CD8-positive, alpha-beta memory T cell (primary cell): Measurements from ENCODE around the gene SIDT1. TPM values are rescaled to one million over a fixed set of nuclear protein-coding genes. Genes with fewer than 3 reads are reported as not detected.
A peak's percentile ranks its signal among the peaks of the same experiment; 100 is the strongest.

ENCODE experiments used
- CTCF ChIA-PET: fragments of 350-600 bp; sonication (Branson Sonifier 250); formaldehyde crosslinking; loops from one replicate; lab custom pipeline; 2021; ENCODE audit warnings: antibody characterized with exemption; lab: Charles Lee
- POLR2A ChIA-PET: fragments of 350-600 bp; sonication (Branson Sonifier 250); formaldehyde crosslinking; loops from one replicate; lab custom pipeline; 2021; ENCODE audit warnings: antibody characterized with exemption; lab: Charles Lee
- DNase-seq, 5 donors: peaks; one replicate each; pipeline versions ENCODE4 v3.0.0 to v3.0.0-alpha.2; 2020 to 2022; ENCODE audit warnings: mixed read lengths in 1 of 5
- H3K27ac ChIP-seq: one replicate; pipeline ENCODE4 v1.7.0; 2013; ENCODE audit warnings: low read depth, mild to moderate bottlenecking, low read length, moderate library complexity
- H3K27me3 ChIP-seq: 2 replicates; pipeline ENCODE4 v1.7.0; 2013; ENCODE audit warnings: low read length, mild to moderate bottlenecking; ENCODE audit not compliant: insufficient read depth, poor library complexity, severe bottlenecking
- H3K36me3 ChIP-seq: 2 replicates; pipeline ENCODE4 v1.7.0; 2013; ENCODE audit warnings: mild to moderate bottlenecking, low read length, moderate library complexity; ENCODE audit not compliant: insufficient read depth
- H3K4me1 ChIP-seq: 2 replicates; pipeline ENCODE4 v1.7.0; 2013; ENCODE audit warnings: mild to moderate bottlenecking, low read length, moderate library complexity; ENCODE audit not compliant: insufficient read depth
- H3K4me3 ChIP-seq: 2 replicates; pipeline ENCODE4 v1.7.0; 2013; ENCODE audit warnings: mild to moderate bottlenecking, low read length
- H3K9me3 ChIP-seq: 2 replicates; pipeline ENCODE4 v1.7.0; 2013; ENCODE audit warnings: mild to moderate bottlenecking, low read length
- H3K27ac Mint-ChIP-seq, 8 donors: one replicate each; pipeline ENCODE4 v1.8.0; 2020 to 2021; ENCODE audit warnings: mixed read lengths in 8 of 8, mild to moderate bottlenecking in 6 of 8, inconsistent platforms in 3 of 8, moderate library complexity in 3 of 8
- H3K27me3 Mint-ChIP-seq, 2 donors: one replicate each; pipeline ENCODE4 v1.8.0; 2020 to 2021; ENCODE audit warnings: mixed read lengths in 2 of 2, mild to moderate bottlenecking in 1 of 2, moderate library complexity in 1 of 2
- H3K36me3 Mint-ChIP-seq, 3 donors: one replicate each; pipeline ENCODE4 v1.8.0; 2020 to 2021; ENCODE audit warnings: mixed read lengths in 3 of 3, inconsistent platforms in 1 of 3, mild to moderate bottlenecking in 1 of 3
- H3K4me1 Mint-ChIP-seq, 3 donors: one replicate each; pipeline ENCODE4 v1.8.0; 2020 to 2021; ENCODE audit warnings: mixed read lengths in 3 of 3, inconsistent platforms in 1 of 3, mild to moderate bottlenecking in 1 of 3
- H3K4me3 Mint-ChIP-seq, 7 donors: one replicate each; pipeline ENCODE4 v1.8.0; 2020 to 2021; ENCODE audit warnings: mixed read lengths in 7 of 7, mild to moderate bottlenecking in 6 of 7, moderate library complexity in 4 of 7, inconsistent platforms in 2 of 7
- H3K9me3 Mint-ChIP-seq, 5 donors: one replicate each; pipeline ENCODE4 v1.8.0; 2020 to 2022; ENCODE audit warnings: mixed read lengths in 5 of 5, mild to moderate bottlenecking in 3 of 5, moderate library complexity in 2 of 5, inconsistent platforms in 1 of 5
- polyA plus RNA-seq: library from polyadenylated mRNA; unstranded; fragments of 300-500 nt; fragmentation: Illumina TruSeq; gene quantifications from one replicate; pipeline ENCODE4 v1.2.3, GENCODE V29; 2021
- total RNA-seq, 2 experiments: library from RNA; stranded (reverse); gene quantifications; one replicate each; pipeline ENCODE4 v1.2.3, GENCODE V29; 2021

SIDT1 gene
- total and polyA plus RNA-seq, 3 experiments from 2014 or later, result 14.8 to 23.9 (median 16.6) TPM

- Mint-ChIP-seq H3K4me3 (no peak overlapping the region), H3K27ac (no peak overlapping the region), H3K36me3 (peaks cover 4 to 30% (median 14%) of the 10 kb centered on the region in 3 donors), H3K4me1 (peaks cover 0 to 4% (median 0%) of the 10 kb centered on the region in 3 donors), H3K27me3 (no peaks in the 10 kb centered on the region), H3K9me3 (no peaks in the 10 kb centered on the region)
- Histone ChIP-seq H3K4me3 (no peak overlapping the region), H3K27ac (no peak overlapping the region), H3K27me3 (no peaks in the 10 kb centered on the region), H3K4me1 (no peaks in the 10 kb centered on the region), H3K9me3 (no peaks in the 10 kb centered on the region), H3K36me3 (no peaks in the 10 kb centered on the region)
- ChIA-PET POLR2A (no interaction called here), CTCF (interaction anchor here (0.7 kb wide), 1 partner anchor 12 kb away, joined by 3 read pairs; no protein-coding TSS in a partner anchor)
- DNase-seq, result no peak
These were observed 26.5 kb upstream of the SIDT1 start for GRCh38 chr3:113505867-113506266.

- peaks cover 2 to 10% (median 3%) of the 10 kb centered on the region in 3 donors for H3K4me1 Mint-ChIP-seq
- no peak overlapping the region for H3K4me3 Mint-ChIP-seq
- no peaks in the 10 kb centered on the region for H3K4me1 ChIP-seq
These were observed 24.8 kb upstream of the SIDT1 start for GRCh38 chr3:113507501-113508067.

DNA sequence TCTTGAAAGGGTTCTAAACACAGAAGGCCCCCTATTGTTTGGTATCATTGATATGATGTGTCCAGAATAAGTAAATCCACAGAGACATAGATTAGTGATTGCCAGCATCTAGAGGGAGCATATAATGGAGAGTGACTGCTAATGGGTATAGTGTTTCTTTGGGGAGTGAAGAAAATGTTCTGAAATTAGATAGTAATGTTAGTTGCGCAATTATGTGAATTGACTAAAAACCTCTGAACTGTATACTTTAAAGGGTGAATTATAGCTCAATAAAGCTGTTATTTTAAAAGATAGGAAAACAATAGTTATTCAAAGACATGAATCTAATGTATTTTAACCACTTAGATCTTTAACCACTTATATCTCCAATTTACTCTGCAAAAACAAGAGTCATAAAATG is 23.4 kb upstream of the SIDT1 start:
- POLR2A ChIA-PET, result no interaction called here
- Histone ChIP-seq H3K9me3 (no peaks in the 10 kb centered on the region), H3K4me1 (peaks cover 7% of the 10 kb centered on the region), H3K36me3 (no peaks in the 10 kb centered on the region), H3K27me3 (no peaks in the 10 kb centered on the region), H3K27ac (no peak overlapping the region), H3K4me3 (no peak overlapping the region)
- H3K4me3 Mint-ChIP-seq, result no peak overlapping the region
- peaks cover 4 to 20% (median 10%) of the 10 kb centered on the region in 3 donors for H3K36me3 Mint-ChIP-seq
- CTCF ChIA-PET, result interaction anchor here (0.7 to 1.2 kb wide), 2 partner anchors 12 to 69 kb away, joined by 3 read pairs; no protein-coding TSS in a partner anchor
- peaks cover 2 to 12% (median 5%) of the 10 kb centered on the region in 3 donors for H3K4me1 Mint-ChIP-seq
- DNase-seq, result no peak
- H3K27me3 Mint-ChIP-seq, result no peaks in the 10 kb centered on the region
- H3K27ac Mint-ChIP-seq, result no peak overlapping the region
- H3K9me3 Mint-ChIP-seq, result no peaks in the 10 kb centered on the region

More at GRCh38 chr3:113507501-113508067, 24.8 kb upstream of the SIDT1 start:
- Histone ChIP-seq H3K9me3 (no peaks in the 10 kb centered on the region), H3K27me3 (no peaks in the 10 kb centered on the region), H3K4me3 (no peak overlapping the region), H3K36me3 (no peaks in the 10 kb centered on the region), H3K27ac (no peak overlapping the region)
- ChIA-PET POLR2A (no interaction called here), CTCF (interaction anchor here (1.1 to 1.3 kb wide), 2 partner anchors 14 to 70 kb away, joined by 4 to 5 read pairs; no protein-coding TSS in a partner anchor)
- no peaks in the 10 kb centered on the region for H3K9me3 Mint-ChIP-seq
- H3K27me3 Mint-ChIP-seq, result no peaks in the 10 kb centered on the region
- DNase-seq, result no peak
- H3K36me3 Mint-ChIP-seq, result peaks cover 4 to 23% (median 10%) of the 10 kb centered on the region in 3 donors
- H3K27ac Mint-ChIP-seq, result peak overlapping the region in 1 of 8 donors; percentile 17

GRCh38 chr3:113514265-113514769 is 18.0 kb upstream of the SIDT1 start:
- Mint-ChIP-seq H3K9me3 (no peaks in the 10 kb centered on the region), H3K4me1 (peaks cover 8 to 20% (median 10%) of the 10 kb centered on the region in 3 donors), H3K36me3 (peaks cover 0 to 3% (median 0%) of the 10 kb centered on the region in 3 donors), H3K4me3 (no peak overlapping the region), H3K27me3 (peaks cover 20% of the 10 kb centered on the region in 2 donors), H3K27ac (no peak overlapping the region)
- Histone ChIP-seq H3K27ac (peak overlapping the region; percentile 90), H3K4me3 (peak overlapping the region; percentile 99), H3K4me1 (peaks cover 11% of the 10 kb centered on the region), H3K27me3 (no peaks in the 10 kb centered on the region), H3K9me3 (no peaks in the 10 kb centered on the region), H3K36me3 (no peaks in the 10 kb centered on the region)
- ChIA-PET CTCF (interaction anchor here (0.9 to 4.7 kb wide), 10 partner anchors 13 to 232 kb away, joined by 3 to 31 read pairs (median 6); partner anchors contain the start of genes ATP6V1A and NAA50), POLR2A (interaction anchor here (0.6 to 2.8 kb wide), 7 partner anchors 11 to 182 kb away, joined by 3 to 25 read pairs (median 4); partner anchors contain the start of gene SIDT1)
- DNase-seq, result no peak

DNA sequence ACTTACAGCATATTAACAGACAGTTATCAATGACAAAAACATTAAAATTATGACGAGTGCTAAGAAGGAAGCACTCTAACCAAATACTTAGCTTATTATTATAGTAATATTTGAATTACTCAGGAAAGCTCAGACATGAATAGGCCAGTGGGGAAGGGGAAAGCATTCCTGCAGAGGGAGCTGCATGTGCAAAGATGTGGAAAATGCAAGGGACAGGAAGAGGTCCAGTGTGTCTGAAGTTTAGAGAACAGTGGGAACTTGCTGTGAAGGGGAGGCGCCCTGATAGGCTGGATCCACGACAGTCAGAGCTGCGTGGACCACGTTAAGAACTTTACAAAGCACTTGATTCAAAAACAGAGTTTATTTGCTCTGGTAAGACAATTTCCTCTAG is 16.2 kb upstream of the SIDT1 start:
- peak overlapping the region in 2 of 8 donors; percentile 81 to 91 for H3K27ac Mint-ChIP-seq
- Histone ChIP-seq H3K4me1 (peaks cover 11% of the 10 kb centered on the region), H3K4me3 (no peak overlapping the region), H3K9me3 (no peaks in the 10 kb centered on the region), H3K36me3 (no peaks in the 10 kb centered on the region), H3K27me3 (no peaks in the 10 kb centered on the region), H3K27ac (no peak overlapping the region)
- CTCF ChIA-PET, result interaction anchor here (0.5 to 4.7 kb wide), 8 partner anchors 17 to 230 kb away, joined by 3 to 31 read pairs (median 8); partner anchors contain the start of genes ATP6V1A and NAA50
- H3K4me3 Mint-ChIP-seq, result no peak overlapping the region
- POLR2A ChIA-PET, result interaction anchor here (0.6 to 2.8 kb wide), 4 partner anchors 15 to 953 kb away, joined by 3 to 25 read pairs (median 10); partner anchors contain the start of genes ATP6V1A and SIDT1
- peaks cover 21% of the 10 kb centered on the region in 2 donors for H3K27me3 Mint-ChIP-seq
- H3K9me3 Mint-ChIP-seq, result no peaks in the 10 kb centered on the region
- DNase-seq, result no peak
- H3K4me1 Mint-ChIP-seq, result peaks cover 8 to 15% (median 10%) of the 10 kb centered on the region in 3 donors
- no peaks in the 10 kb centered on the region for H3K36me3 Mint-ChIP-seq

DNA sequence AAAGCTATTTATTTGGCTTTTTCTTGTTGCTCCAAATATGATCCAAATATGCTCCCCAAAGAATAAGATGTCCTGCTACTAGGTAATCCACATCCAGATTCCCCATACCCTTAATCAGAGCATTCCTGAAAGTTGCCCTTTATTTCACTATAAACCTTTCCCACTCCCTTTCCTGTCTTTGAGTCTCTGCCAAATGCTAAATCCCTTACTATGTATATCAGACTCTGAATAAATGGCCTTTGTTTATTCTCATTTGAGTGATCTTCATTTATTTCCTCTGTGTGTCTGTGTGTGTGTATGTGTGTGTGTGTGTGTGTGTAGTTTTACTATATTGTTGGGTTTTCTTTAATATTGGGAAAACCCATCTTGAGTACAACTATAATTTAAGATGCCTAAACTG is 10.4 kb upstream of the SIDT1 start:
- Histone ChIP-seq H3K27me3 (no peaks in the 10 kb centered on the region), H3K36me3 (no peaks in the 10 kb centered on the region), H3K9me3 (no peaks in the 10 kb centered on the region), H3K4me1 (no peaks in the 10 kb centered on the region), H3K27ac (no peak overlapping the region), H3K4me3 (no peak overlapping the region)
- no peak for DNase-seq
- ChIA-PET CTCF (no interaction called here), POLR2A (no interaction called here)
- Mint-ChIP-seq H3K4me1 (no peaks in the 10 kb centered on the region), H3K27ac (no peak overlapping the region), H3K36me3 (no peaks in the 10 kb centered on the region), H3K9me3 (no peaks in the 10 kb centered on the region), H3K27me3 (peaks cover 20 to 24% of the 10 kb centered on the region in 2 donors), H3K4me3 (no peak overlapping the region)

GRCh38 chr3:113523241-113523640 is 9.1 kb upstream of the SIDT1 start:
- Histone ChIP-seq H3K4me1 (no peaks in the 10 kb centered on the region), H3K9me3 (no peaks in the 10 kb centered on the region), H3K27me3 (no peaks in the 10 kb centered on the region), H3K36me3 (no peaks in the 10 kb centered on the region), H3K27ac (no peak overlapping the region), H3K4me3 (no peak overlapping the region)
- no peaks in the 10 kb centered on the region for H3K4me1 Mint-ChIP-seq
- no peak overlapping the region for H3K27ac Mint-ChIP-seq
- H3K9me3 Mint-ChIP-seq, result no peaks in the 10 kb centered on the region
- no peak for DNase-seq
- ChIA-PET CTCF (no interaction called here), POLR2A (no interaction called here)
- H3K36me3 Mint-ChIP-seq, result no peaks in the 10 kb centered on the region
- no peak overlapping the region for H3K4me3 Mint-ChIP-seq
- peaks cover 11 to 19% of the 10 kb centered on the region in 2 donors for H3K27me3 Mint-ChIP-seq
